GM18505 (cell line): ENCODE results near the gene TMCO4.

Experiments used
- ATAC-seq: cut with Tn5 transposase; IDR thresholded peaks from one replicate; pipeline ENCODE4 v1.9.1; 2021; ENCODE audit not compliant: unreplicated experiment
- POLR2A ChIP-seq: IDR thresholded peaks from 4 replicates; pipeline ENCODE4 v1.6.1; 2011; ENCODE audit warnings: borderline replicate concordance; ENCODE audit not compliant: insufficient read depth, insufficient read length; ENCODE audit errors: extremely low read depth

The TMCO4 gene

DNA sequence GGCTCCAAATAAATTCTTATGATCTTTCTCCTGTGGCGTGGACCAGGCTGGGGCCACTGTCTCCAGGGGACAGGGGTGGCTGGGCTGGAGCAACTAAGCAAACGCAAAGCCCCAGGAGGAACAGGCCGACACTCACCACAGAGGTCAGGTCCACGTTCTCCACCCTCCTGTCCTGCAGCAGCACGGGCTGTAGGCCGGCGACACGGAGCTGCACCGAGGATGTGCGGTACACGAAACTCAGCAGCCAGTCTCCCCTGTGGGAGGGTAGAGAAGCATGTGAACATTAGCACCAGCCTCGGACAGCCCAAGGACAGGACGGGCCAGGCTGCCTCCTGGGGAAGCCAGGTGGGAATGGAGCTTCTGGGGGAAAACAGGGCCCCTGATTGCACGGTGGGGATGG lies 105.4 kb downstream of the TMCO4 start:
- no peak for TF ChIP-seq POLR2A
- no peak for ATAC-seq

DNA sequence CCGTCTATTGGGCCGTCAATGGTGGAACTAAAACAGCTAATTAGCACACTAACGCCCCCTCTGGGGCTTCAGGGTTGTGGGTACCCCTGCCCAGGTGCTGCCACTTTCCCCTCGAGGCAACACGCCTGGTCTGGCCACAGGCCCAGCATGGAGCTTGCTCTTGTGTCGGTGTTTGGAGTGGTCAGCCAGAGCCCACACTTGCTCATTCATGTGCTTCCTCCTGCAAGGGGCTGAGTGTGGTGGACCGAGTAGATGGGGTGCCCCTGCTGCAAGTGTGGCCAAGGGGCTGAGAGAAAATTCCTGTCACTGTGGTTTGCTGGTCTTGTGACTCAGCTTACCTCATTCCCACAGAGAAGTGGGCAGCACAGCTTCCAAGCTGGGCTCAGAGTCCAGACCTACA lies 109.4 kb downstream of the TMCO4 start:
- ATAC-seq: no peak

DNA sequence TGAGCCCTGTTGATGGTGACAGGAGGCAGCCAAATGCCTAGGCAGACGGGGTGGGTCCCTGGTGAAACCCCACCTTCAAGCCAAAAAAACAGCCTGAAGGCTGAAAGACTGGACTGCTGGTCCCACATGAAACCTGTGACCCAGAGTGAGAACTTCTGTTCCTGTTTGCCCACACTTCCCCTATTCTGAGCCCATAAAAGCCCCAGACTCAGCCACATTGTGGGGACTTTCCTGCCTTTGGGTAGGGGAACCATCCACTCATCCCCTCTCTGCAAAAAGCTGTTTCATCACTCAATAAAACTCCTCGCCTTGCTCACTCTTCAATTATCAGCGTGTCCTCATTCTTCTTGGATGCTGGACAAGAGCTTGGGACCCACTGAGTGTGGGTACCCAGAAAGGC lies 109.9 kb downstream of the TMCO4 start:
- ATAC-seq: no peak
- no peak for TF ChIP-seq POLR2A

More for the DNA sequence above, 109.4 kb downstream of the TMCO4 start:
- no peak for TF ChIP-seq POLR2A

GRCh38 chr1:19689085-19689757 lies 110.5 kb downstream of the TMCO4 start:
- no peak for ATAC-seq

GRCh38 chr1:19688041-19688842 lies 111.5 kb downstream of the TMCO4 start:
- no peak for ATAC-seq
- TF ChIP-seq POLR2A: no peak

More at GRCh38 chr1:19689085-19689757, 110.5 kb downstream of the TMCO4 start:
- TF ChIP-seq POLR2A: no peak

GRCh38 chr1:19687414-19687813 lies 112.3 kb downstream of the TMCO4 start:
- no peak for ATAC-seq
- no peak for TF ChIP-seq POLR2A

GRCh38 chr1:19685994-19686393 lies 113.7 kb downstream of the TMCO4 start:
- no peak for TF ChIP-seq POLR2A
- ATAC-seq: no peak

- TF ChIP-seq POLR2A: no peak
- no peak for ATAC-seq
Observed at GRCh38 chr1:19684677-19685076, 115.0 kb downstream of the TMCO4 start.

GRCh38 chr1:19683351-19683750 lies 116.4 kb downstream of the TMCO4 start:
- no peak for TF ChIP-seq POLR2A
- ATAC-seq: no peak

DNA sequence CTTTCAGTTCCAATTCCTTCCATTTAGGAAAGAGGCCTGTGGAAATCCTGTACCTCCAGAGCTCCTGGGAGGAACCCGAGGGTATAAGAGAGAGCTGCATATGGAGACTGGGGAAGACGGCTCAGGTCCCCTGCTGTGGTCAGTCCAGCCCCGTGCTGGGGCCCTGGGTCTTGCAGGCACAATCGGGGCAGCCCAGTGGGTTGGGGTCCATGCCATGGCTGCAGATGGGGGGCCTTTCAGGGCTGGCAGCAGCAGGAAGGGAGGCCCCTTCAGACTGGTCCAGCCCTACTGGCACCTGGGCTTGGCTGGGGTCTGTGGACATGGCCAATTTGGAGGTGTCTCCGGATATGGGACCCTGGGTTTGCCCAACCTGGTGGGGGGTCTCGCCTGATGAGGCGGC lies 116.8 kb downstream of the TMCO4 start:
- no peak for TF ChIP-seq POLR2A
- ATAC-seq: no peak

DNA sequence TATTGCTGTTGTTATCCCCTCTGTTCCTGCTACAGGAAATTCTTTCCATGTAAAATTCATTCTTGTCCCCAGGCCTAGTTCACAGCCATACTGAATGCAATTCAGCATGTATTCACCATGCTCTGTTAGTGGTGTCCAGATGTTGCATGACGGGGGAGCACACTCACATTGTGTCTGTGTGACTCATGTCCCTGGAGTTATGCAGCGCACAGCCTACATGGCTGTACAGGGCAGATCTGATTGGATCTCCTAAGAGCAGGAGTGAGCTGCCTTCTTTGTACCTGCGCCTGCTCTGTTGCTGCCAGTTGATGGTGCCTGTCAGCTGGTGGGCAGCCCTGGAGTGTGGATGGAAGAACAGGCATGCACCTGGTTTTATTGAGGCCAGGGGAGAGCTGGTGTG lies 117.5 kb downstream of the TMCO4 start:
- no peak for ATAC-seq
- no peak for TF ChIP-seq POLR2A

DNA sequence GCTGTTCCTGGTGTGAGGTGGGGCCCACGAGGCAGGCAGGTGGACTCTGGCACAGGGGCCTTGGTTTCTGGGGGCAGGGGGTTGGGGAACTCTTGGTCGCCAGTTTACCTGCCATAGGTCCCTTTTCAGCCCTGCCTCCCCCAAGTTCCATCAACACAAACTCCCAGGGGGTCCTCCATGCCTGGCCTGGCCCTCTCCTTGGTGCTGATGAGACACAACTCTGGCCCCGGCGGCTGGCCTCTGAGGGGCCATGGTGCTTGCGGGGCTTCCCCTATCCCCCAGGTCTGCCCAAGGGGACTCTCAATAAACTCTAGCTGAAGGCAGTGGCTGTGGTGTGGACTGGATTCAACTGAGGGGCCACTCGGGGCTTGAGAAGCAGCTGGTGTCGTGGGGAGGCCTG lies 119.1 kb downstream of the TMCO4 start:
- no peak for ATAC-seq
- no peak for TF ChIP-seq POLR2A

GRCh38 chr1:19679691-19680090 lies 120.0 kb downstream of the TMCO4 start:
- TF ChIP-seq POLR2A: no peak
- ATAC-seq: no peak

DNA sequence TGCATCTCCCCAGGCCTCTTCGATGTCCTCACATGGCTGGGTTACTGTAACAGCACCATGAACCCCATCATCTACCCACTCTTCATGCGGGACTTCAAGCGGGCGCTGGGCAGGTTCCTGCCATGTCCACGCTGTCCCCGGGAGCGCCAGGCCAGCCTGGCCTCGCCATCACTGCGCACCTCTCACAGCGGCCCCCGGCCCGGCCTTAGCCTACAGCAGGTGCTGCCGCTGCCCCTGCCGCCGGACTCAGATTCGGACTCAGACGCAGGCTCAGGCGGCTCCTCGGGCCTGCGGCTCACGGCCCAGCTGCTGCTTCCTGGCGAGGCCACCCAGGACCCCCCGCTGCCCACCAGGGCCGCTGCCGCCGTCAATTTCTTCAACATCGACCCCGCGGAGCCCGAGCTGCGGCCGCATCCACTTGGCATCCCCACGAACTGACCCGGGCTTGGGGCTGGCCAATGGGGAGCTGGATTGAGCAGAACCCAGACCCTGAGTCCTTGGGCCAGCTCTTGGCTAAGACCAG lies 120.7 kb downstream of the TMCO4 start:
- no peak for ATAC-seq
- no peak for TF ChIP-seq POLR2A
